Right atrium auricular region (tissue), 2 donors: Measurements from ENCODE around the gene COL5A2. TPM values are rescaled to one million over a fixed set of nuclear protein-coding genes. Genes with fewer than 3 reads are reported as not detected.

Experiments
- DNase-seq: peaks from one replicate; pipeline ENCODE4 v3.0.0-alpha.2; 2019; ENCODE audit warnings: low spot score
- H3K27ac ChIP-seq, 2 donors: fragments of 200-600 bp; sonication (generic); 1 replicate in 1 of 2; 2 replicates in 1 of 2; pipeline ENCODE4 v1.5.1; 2016 to 2019
- H3K27me3 ChIP-seq, 2 donors: fragments of 200-600 bp; sonication (generic); one replicate each; pipeline versions ENCODE4 v1.5.1 to v1.6.0; 2017 to 2019
- H3K36me3 ChIP-seq: fragments of 200-600 bp; sonication (generic); one replicate; pipeline ENCODE4 v1.5.1; 2016
- H3K4me1 ChIP-seq, 2 donors: fragments of 200-600 bp; sonication (generic); one replicate each; pipeline versions ENCODE4 v1.5.1 to v1.6.0; 2017 to 2019
- H3K4me3 ChIP-seq, 2 donors: fragments of 200-600 bp; sonication (generic); 1 replicate in 1 of 2; 2 replicates in 1 of 2; pipeline ENCODE4 v1.5.1; 2017 to 2019; ENCODE audit warnings: mild to moderate bottlenecking in 1 of 2, moderate library complexity in 1 of 2
- H3K9me3 ChIP-seq, 2 donors: fragments of 200-600 bp; sonication (generic); one replicate each; pipeline ENCODE4 v1.5.1; 2019
- CTCF ChIP-seq, 2 donors: fragments of 200-600 bp; sonication (generic); IDR thresholded peaks; one replicate each; pipeline ENCODE4 v1.5.1; 2019; ENCODE audit warnings: antibody characterized with exemption in 2 of 2
- total RNA-seq, 2 donors: library from RNA; depleted of rRNA; stranded (reverse); fragments of >200 nt; gene quantifications; one replicate each; pipeline ENCODE4 v1.1.0, GENCODE V29; 2016

The COL5A2 gene
- total RNA-seq, 2 donors from 2014 or later: 15.8 to 24.8 TPM

- Histone ChIP-seq H3K36me3 (no peaks in the 10 kb centered on the region), H3K27me3 (no peaks in the 10 kb centered on the region), H3K4me3 (no peak overlapping the region), H3K4me1 (peaks cover 0 to 17% of the 10 kb centered on the region in 2 donors), H3K9me3 (no peaks in the 10 kb centered on the region), H3K27ac (no peak overlapping the region)
- TF ChIP-seq CTCF (IDR thresholded peaks at IDR 0.05): no peak
- DNase-seq: no peak
Observed at GRCh38 chr2:189097934-189098333, 81.6 kb downstream of the COL5A2 start.

GRCh38 chr2:189096769-189097447, 82.7 kb downstream of the COL5A2 start:
- Histone ChIP-seq H3K4me3 (no peak overlapping the region), H3K4me1 (peaks cover 0 to 26% of the 10 kb centered on the region in 2 donors), H3K36me3 (no peaks in the 10 kb centered on the region), H3K27me3 (no peaks in the 10 kb centered on the region), H3K27ac (no peak overlapping the region), H3K9me3 (no peaks in the 10 kb centered on the region)
- no peak for TF ChIP-seq CTCF (IDR thresholded peaks at IDR 0.05)
- DNase-seq: no peak

DNA sequence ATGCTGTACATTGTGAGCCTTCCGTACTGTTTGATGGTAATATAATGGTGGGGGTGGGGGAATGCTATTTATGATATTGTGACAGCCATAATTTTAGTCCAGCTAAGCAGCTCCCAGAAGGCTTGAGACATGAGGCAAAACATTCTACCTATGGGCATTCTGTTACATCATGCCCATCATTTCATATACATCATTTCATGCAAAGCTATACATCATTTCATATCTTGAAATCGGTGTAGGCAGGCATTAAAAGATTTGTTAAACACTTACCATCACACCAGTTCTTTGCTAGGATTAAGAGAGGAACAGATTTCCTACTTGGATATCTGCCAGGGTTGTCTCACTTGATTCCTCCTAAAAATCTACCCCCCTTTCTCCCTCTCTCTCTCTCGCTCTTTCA, 84.5 kb downstream of the COL5A2 start:
- H3K27ac ChIP-seq: peak overlapping the region in 1 of 2 donors; percentile 4
- no peak overlapping the region for H3K4me3 ChIP-seq
- H3K36me3 ChIP-seq: no peaks in the 10 kb centered on the region
- no peaks in the 10 kb centered on the region for H3K9me3 ChIP-seq
- H3K27me3 ChIP-seq: no peaks in the 10 kb centered on the region
- no peak for DNase-seq
- TF ChIP-seq CTCF (IDR thresholded peaks at IDR 0.05): no peak
- peaks cover 0 to 26% of the 10 kb centered on the region in 2 donors for H3K4me1 ChIP-seq

DNA sequence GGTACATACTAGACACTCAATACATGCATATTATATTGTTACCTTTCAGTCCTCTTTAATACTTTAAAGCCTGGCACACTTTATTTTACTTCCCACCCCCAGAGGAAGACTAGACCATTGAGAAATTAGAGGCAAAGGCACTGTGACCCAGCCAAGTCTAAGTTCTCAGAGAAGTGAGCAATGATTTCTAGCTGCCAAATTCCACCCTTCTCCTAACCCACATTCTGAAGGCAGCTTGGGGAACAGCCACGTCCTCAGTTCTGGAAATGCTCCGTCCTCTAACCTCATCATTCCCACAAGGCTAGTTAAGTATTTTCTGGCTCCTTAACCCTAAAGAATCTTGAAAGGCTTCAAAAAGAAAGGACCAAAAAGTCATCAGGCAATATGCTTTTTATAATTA, 86.6 kb downstream of the COL5A2 start:
- Histone ChIP-seq H3K36me3 (no peaks in the 10 kb centered on the region), H3K27me3 (no peaks in the 10 kb centered on the region), H3K27ac (peak overlapping the region; percentile 12 to 54), H3K4me3 (no peak overlapping the region), H3K4me1 (peaks cover 0 to 26% of the 10 kb centered on the region in 2 donors), H3K9me3 (no peaks in the 10 kb centered on the region)
- TF ChIP-seq CTCF (IDR thresholded peaks at IDR 0.05): no peak
- DNase-seq: peak; percentile 66

DNA sequence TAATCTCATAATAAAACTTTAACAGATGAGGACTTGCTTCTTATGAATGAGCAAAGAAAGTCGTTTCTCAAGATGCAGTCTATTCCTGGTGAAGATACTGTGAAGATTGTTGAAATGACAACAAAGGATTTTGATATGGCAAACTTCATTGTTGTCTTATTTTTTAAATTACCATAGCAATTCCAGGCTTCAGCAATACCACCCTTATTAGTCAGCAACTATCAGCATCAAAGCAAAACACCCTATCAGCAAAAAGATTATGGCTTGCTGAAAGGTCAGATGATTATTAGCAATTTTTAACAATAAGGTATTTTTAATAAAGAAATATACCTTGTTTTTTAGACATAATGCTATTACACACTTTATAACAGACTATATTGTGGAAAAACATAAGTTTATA, 88.3 kb downstream of the COL5A2 start:
- peaks cover 0 to 20% of the 10 kb centered on the region in 2 donors for H3K4me1 ChIP-seq
- peaks cover 4% of the 10 kb centered on the region for H3K36me3 ChIP-seq
- H3K4me3 ChIP-seq: no peak overlapping the region
- DNase-seq: no peak
- H3K27me3 ChIP-seq: no peaks in the 10 kb centered on the region
- H3K27ac ChIP-seq: no peak overlapping the region
- H3K9me3 ChIP-seq: no peaks in the 10 kb centered on the region
- TF ChIP-seq CTCF (IDR thresholded peaks at IDR 0.05): no peak
